PFSK-1 (cell line): ENCODE data around the gene POR.

Experiments used
- POLR2AphosphoS5 ChIP-seq: IDR thresholded peaks from 2 replicates; pipeline ENCODE4 v1.6.1; 2012; ENCODE audit warnings: low read depth, mild to moderate bottlenecking, control low read depth, low read length, moderate library complexity
- TF ChIP-seq, protein P1 (sequence below), 2 experiments: IDR thresholded peaks; 2 replicates each; pipeline versions ENCODE4 v1.6.1 to v1.8.0; 2011 to 2012; ENCODE audit warnings: low read depth in 2 of 2, low read length in 2 of 2, control low read depth in 1 of 2, inconsistent platforms in 1 of 2, mild to moderate bottlenecking in 1 of 2, moderate library complexity in 1 of 2; ENCODE audit not compliant: insufficient read depth in 1 of 2

DNA sequence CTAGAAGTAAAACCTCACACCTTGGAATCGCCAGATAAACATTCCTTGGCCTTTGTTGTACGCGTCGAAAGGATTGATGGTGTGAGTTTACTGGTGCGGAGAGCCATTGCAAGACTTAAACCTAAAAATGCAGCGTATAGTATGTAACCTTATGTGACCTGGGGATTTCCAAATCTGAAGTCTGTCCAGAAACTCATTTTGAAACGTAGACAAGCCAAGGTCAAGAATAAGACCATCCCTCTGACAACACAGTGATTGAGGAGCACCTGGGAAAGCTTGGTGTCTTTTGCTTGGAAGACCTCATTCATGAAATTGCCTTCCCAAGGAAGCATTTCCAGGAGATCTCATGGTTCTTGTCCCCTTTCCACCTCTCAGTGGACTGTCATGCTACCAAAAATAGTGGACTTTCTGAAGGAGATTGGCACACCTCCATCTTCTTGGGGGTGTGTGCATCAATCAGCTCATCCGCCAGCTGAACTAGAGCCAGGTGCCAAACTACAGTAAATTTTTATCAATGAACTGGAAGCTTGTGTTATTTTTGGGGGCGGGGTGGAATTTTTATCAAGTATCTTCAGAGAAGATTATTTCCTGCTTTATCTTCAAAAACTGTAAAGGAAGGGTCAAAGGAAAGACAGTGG lies 8.1 kb downstream of the POR start:
- TF ChIP-seq, protein P1, sequence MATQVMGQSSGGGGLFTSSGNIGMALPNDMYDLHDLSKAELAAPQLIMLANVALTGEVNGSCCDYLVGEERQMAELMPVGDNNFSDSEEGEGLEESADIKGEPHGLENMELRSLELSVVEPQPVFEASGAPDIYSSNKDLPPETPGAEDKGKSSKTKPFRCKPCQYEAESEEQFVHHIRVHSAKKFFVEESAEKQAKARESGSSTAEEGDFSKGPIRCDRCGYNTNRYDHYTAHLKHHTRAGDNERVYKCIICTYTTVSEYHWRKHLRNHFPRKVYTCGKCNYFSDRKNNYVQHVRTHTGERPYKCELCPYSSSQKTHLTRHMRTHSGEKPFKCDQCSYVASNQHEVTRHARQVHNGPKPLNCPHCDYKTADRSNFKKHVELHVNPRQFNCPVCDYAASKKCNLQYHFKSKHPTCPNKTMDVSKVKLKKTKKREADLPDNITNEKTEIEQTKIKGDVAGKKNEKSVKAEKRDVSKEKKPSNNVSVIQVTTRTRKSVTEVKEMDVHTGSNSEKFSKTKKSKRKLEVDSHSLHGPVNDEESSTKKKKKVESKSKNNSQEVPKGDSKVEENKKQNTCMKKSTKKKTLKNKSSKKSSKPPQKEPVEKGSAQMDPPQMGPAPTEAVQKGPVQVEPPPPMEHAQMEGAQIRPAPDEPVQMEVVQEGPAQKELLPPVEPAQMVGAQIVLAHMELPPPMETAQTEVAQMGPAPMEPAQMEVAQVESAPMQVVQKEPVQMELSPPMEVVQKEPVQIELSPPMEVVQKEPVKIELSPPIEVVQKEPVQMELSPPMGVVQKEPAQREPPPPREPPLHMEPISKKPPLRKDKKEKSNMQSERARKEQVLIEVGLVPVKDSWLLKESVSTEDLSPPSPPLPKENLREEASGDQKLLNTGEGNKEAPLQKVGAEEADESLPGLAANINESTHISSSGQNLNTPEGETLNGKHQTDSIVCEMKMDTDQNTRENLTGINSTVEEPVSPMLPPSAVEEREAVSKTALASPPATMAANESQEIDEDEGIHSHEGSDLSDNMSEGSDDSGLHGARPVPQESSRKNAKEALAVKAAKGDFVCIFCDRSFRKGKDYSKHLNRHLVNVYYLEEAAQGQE (IDR thresholded peaks at IDR 0.05; ENCODE audit: insufficient read depth in 1 of 2, low read depth in 2 of 2, low read length in 2 of 2), result peak in 1 of 2 experiments; percentile 68; a peak in 1 of 4 replicates
- 0 out of 2 replicates have a peak, but pooled peaks have one; percentile 1 for TF ChIP-seq POLR2AphosphoS5
